Effector memory CD4-positive, alpha-beta T cell (primary cell): ENCODE results near the gene RNF217.

Experiments used
- DNase-seq, 3 donors: peaks; one replicate each; pipeline ENCODE4 v3.0.0-alpha.2; 2020
- H3K27ac ChIP-seq: 2 replicates; pipeline ENCODE4 v1.7.0; 2013; ENCODE audit warnings: mild to moderate bottlenecking, low read length, moderate library complexity; ENCODE audit not compliant: insufficient read depth, poor library complexity, severe bottlenecking
- H3K27me3 ChIP-seq: replicated peaks from 2 replicates; pipeline ENCODE4 v1.7.0; 2013; ENCODE audit warnings: mild to moderate bottlenecking, low read length; ENCODE audit not compliant: insufficient read depth, control insufficient read depth, poor library complexity, severe bottlenecking
- H3K36me3 ChIP-seq: 2 replicates; pipeline ENCODE4 v1.7.0; 2013; ENCODE audit warnings: mild to moderate bottlenecking, low read length, moderate library complexity; ENCODE audit not compliant: control insufficient read depth, insufficient read depth
- H3K4me1 ChIP-seq: 2 replicates; pipeline ENCODE4 v1.7.0; 2013; ENCODE audit warnings: low read length, mild to moderate bottlenecking; ENCODE audit not compliant: control insufficient read depth, insufficient read depth, poor library complexity, severe bottlenecking
- H3K4me3 ChIP-seq: 2 replicates; pipeline ENCODE4 v1.7.0; 2013; ENCODE audit warnings: low read length, low read depth, mild to moderate bottlenecking; ENCODE audit not compliant: insufficient read depth, poor library complexity, severe bottlenecking
- H3K9me3 ChIP-seq: 2 replicates; pipeline ENCODE4 v1.7.0; 2013; ENCODE audit warnings: mild to moderate bottlenecking, low read length, moderate library complexity; ENCODE audit not compliant: control insufficient read depth

The RNF217 gene

GRCh38 chr6:125083684-125083990 is 121.4 kb downstream of the RNF217 start:
- no peaks in the 10 kb centered on the region for H3K27me3 ChIP-seq
- no peak for DNase-seq
- no peaks in the 10 kb centered on the region for H3K9me3 ChIP-seq
- no peak overlapping the region for H3K4me3 ChIP-seq
- no peak overlapping the region for H3K27ac ChIP-seq
- no peaks in the 10 kb centered on the region for H3K4me1 ChIP-seq
- no peaks in the 10 kb centered on the region for H3K36me3 ChIP-seq

- Histone ChIP-seq H3K9me3 (no peaks in the 10 kb centered on the region), H3K27ac (no peak overlapping the region), H3K36me3 (no peaks in the 10 kb centered on the region), H3K27me3 (no peaks in the 10 kb centered on the region), H3K4me1 (no peaks in the 10 kb centered on the region), H3K4me3 (no peak overlapping the region)
- DNase-seq: no peak
Observed at GRCh38 chr6:125086716-125087115, 124.5 kb downstream of the RNF217 start.

GRCh38 chr6:125088963-125089362 is 126.7 kb downstream of the RNF217 start:
- Histone ChIP-seq H3K4me1 (no peaks in the 10 kb centered on the region), H3K27ac (no peak overlapping the region), H3K9me3 (no peaks in the 10 kb centered on the region), H3K4me3 (no peak overlapping the region), H3K27me3 (peaks cover 4% of the 10 kb centered on the region), H3K36me3 (no peaks in the 10 kb centered on the region)
- DNase-seq: no peak

GRCh38 chr6:125094563-125094962 is 132.3 kb downstream of the RNF217 start:
- H3K4me1 ChIP-seq: no peaks in the 10 kb centered on the region
- DNase-seq: no peak
- no peak overlapping the region for H3K4me3 ChIP-seq
- no peaks in the 10 kb centered on the region for H3K36me3 ChIP-seq
- H3K27me3 ChIP-seq: peaks cover 9% of the 10 kb centered on the region
- H3K27ac ChIP-seq: no peak overlapping the region
- no peaks in the 10 kb centered on the region for H3K9me3 ChIP-seq

- H3K4me1 ChIP-seq: no peaks in the 10 kb centered on the region
- H3K36me3 ChIP-seq: no peaks in the 10 kb centered on the region
- no peak overlapping the region for H3K4me3 ChIP-seq
- H3K27me3 ChIP-seq: peaks cover 9% of the 10 kb centered on the region
- H3K27ac ChIP-seq: no peak overlapping the region
- H3K9me3 ChIP-seq: no peaks in the 10 kb centered on the region
- no peak for DNase-seq
Observed at GRCh38 chr6:125095580-125096301, 133.5 kb downstream of the RNF217 start.

- Histone ChIP-seq H3K4me1 (no peaks in the 10 kb centered on the region), H3K9me3 (no peaks in the 10 kb centered on the region), H3K36me3 (no peaks in the 10 kb centered on the region), H3K4me3 (no peak overlapping the region), H3K27me3 (peaks cover 5% of the 10 kb centered on the region), H3K27ac (no peak overlapping the region)
- DNase-seq: no peak
Observed at GRCh38 chr6:125097186-125097585, 134.9 kb downstream of the RNF217 start.

GRCh38 chr6:125098253-125098652 is 136.0 kb downstream of the RNF217 start:
- Histone ChIP-seq H3K4me1 (no peaks in the 10 kb centered on the region), H3K27ac (no peak overlapping the region), H3K27me3 (peaks cover 5% of the 10 kb centered on the region), H3K36me3 (no peaks in the 10 kb centered on the region), H3K4me3 (no peak overlapping the region), H3K9me3 (no peaks in the 10 kb centered on the region)
- DNase-seq: no peak

GRCh38 chr6:125099211-125100073 is 137.2 kb downstream of the RNF217 start:
- Histone ChIP-seq H3K9me3 (no peaks in the 10 kb centered on the region), H3K4me3 (peak overlapping the region; percentile 46), H3K36me3 (no peaks in the 10 kb centered on the region), H3K27ac (no peak overlapping the region), H3K4me1 (no peaks in the 10 kb centered on the region), H3K27me3 (peaks cover 5% of the 10 kb centered on the region)
- no peak for DNase-seq

GRCh38 chr6:125100074-125100652 is 137.9 kb downstream of the RNF217 start:
- H3K27ac ChIP-seq: no peak overlapping the region
- H3K27me3 ChIP-seq: peaks cover 5% of the 10 kb centered on the region
- peak overlapping the region; percentile 46 for H3K4me3 ChIP-seq
- H3K36me3 ChIP-seq: no peaks in the 10 kb centered on the region
- H3K9me3 ChIP-seq: no peaks in the 10 kb centered on the region
- no peaks in the 10 kb centered on the region for H3K4me1 ChIP-seq
- DNase-seq: no peak

GRCh38 chr6:125101128-125101527 is 138.9 kb downstream of the RNF217 start:
- Histone ChIP-seq H3K27me3 (peaks cover 5% of the 10 kb centered on the region), H3K36me3 (no peaks in the 10 kb centered on the region), H3K4me1 (no peaks in the 10 kb centered on the region), H3K27ac (no peak overlapping the region), H3K9me3 (no peaks in the 10 kb centered on the region), H3K4me3 (no peak overlapping the region)
- no peak for DNase-seq
